GM19324 (cell line): ENCODE results near the gene ODR4.
"Not testable (repeated sequence)": the region's sequence is repeated elsewhere in the genome, so short reads cannot be mapped to it uniquely, and the experiment has no call there.

ENCODE experiments used
- ATAC-seq: cut with Tn5 transposase; IDR thresholded peaks from one replicate; pipeline ENCODE4 v1.9.1; 2021; ENCODE audit warnings: mild to moderate bottlenecking, moderate library complexity; ENCODE audit not compliant: unreplicated experiment, low FRiP score

Gene ODR4

GRCh38 chr1:186420923-186421322, 45.3 kb downstream of the ODR4 start:
- ATAC-seq, result peak; percentile 92

- no peak for ATAC-seq
Measured at GRCh38 chr1:186421446-186421845, 45.8 kb downstream of the ODR4 start.

- no peak for ATAC-seq
Measured at GRCh38 chr1:186424539-186424938, 48.9 kb downstream of the ODR4 start.

- no peak for ATAC-seq
Measured at GRCh38 chr1:186426118-186426517, 50.5 kb downstream of the ODR4 start.

GRCh38 chr1:186429017-186429416, 53.4 kb downstream of the ODR4 start:
- ATAC-seq, result no peak

GRCh38 chr1:186435336-186435735, 59.7 kb downstream of the ODR4 start:
- ATAC-seq, result no peak

- no peak for ATAC-seq
Measured at GRCh38 chr1:186438567-186438966, 62.9 kb downstream of the ODR4 start.

- ATAC-seq, result no peak
Measured at GRCh38 chr1:186440584-186440983, 64.9 kb downstream of the ODR4 start.

GRCh38 chr1:186442651-186443375, 67.2 kb downstream of the ODR4 start:
- no peak for ATAC-seq

GRCh38 chr1:186443638-186444037, 68.0 kb downstream of the ODR4 start:
- no peak for ATAC-seq

- ATAC-seq, result no peak
Measured at GRCh38 chr1:186446152-186446551, 70.5 kb downstream of the ODR4 start.

GRCh38 chr1:186454981-186455380, 79.3 kb downstream of the ODR4 start:
- ATAC-seq, result no peak

- ATAC-seq, result no peak
Measured at GRCh38 chr1:186456729-186457255, 81.2 kb downstream of the ODR4 start.

- not testable (repeated sequence) for ATAC-seq
Measured at GRCh38 chr1:186459161-186459560, 83.5 kb downstream of the ODR4 start.

GRCh38 chr1:186461014-186461413, 85.4 kb downstream of the ODR4 start, which contains the start of gene PDC:
Gene PDC, minus strand, starts transcription at chr1:186461114. Its CDS starts 11,655 bp downstream, at chr1:186449459.
- ATAC-seq, result no peak

- no peak for ATAC-seq
Measured at GRCh38 chr1:186463511-186463910, 87.9 kb downstream of the ODR4 start.

GRCh38 chr1:186463926-186464325, 88.3 kb downstream of the ODR4 start:
- ATAC-seq, result no peak

GRCh38 chr1:186465491-186465890, 89.9 kb downstream of the ODR4 start:
- not testable (repeated sequence) for ATAC-seq

- ATAC-seq, result no peak
Measured at GRCh38 chr1:186465946-186466345, 90.3 kb downstream of the ODR4 start.
